OCI-LY3 (cell line): ENCODE data around the gene SREBF1.

Source experiments
- EZH2phosphoT487 ChIP-seq: fragments of 200-600 bp; shearing (Covaris generic); IDR thresholded peaks from 2 replicates; pipeline ENCODE4 v1.6.1; 2018; ENCODE audit warnings: antibody characterized with exemption, mixed run types, low read depth
- TF ChIP-seq, protein P1 (sequence below): fragments of 200-600, 300-600 bp; sonication (generic); IDR thresholded peaks from 2 replicates; pipeline ENCODE4 v1.5.1; 2014; ENCODE audit warnings: antibody characterized with exemption, low read length, low read depth

DNA sequence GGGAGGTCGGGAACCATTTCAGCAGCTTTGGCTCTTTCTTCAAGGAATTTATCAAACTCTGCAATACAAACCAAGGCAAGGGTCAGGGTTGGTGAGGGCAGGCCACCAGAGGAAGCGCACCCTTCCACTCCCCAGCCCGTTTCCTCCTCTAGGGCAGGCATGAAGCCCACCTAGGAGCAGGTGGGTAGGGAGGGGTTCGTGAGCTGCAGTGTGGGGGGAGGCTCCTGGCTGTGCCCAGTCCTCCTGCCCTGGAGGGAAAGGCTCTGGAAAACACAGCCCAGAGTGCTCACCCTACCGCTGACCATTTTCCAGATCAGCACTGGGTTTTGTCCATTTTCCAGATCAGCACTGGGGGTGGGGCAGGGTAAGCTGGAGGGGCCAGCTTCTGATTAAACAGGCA lies 10.9 kb upstream of the SREBF1 start:
- TF ChIP-seq, protein P1, sequence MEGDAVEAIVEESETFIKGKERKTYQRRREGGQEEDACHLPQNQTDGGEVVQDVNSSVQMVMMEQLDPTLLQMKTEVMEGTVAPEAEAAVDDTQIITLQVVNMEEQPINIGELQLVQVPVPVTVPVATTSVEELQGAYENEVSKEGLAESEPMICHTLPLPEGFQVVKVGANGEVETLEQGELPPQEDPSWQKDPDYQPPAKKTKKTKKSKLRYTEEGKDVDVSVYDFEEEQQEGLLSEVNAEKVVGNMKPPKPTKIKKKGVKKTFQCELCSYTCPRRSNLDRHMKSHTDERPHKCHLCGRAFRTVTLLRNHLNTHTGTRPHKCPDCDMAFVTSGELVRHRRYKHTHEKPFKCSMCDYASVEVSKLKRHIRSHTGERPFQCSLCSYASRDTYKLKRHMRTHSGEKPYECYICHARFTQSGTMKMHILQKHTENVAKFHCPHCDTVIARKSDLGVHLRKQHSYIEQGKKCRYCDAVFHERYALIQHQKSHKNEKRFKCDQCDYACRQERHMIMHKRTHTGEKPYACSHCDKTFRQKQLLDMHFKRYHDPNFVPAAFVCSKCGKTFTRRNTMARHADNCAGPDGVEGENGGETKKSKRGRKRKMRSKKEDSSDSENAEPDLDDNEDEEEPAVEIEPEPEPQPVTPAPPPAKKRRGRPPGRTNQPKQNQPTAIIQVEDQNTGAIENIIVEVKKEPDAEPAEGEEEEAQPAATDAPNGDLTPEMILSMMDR: no peak
- TF ChIP-seq EZH2phosphoT487: no peak
